GM10266 (cell line): ENCODE data around the gene NOLC1.

Experiments
- DNase-seq: peaks from one replicate; pipeline ENCODE4 v3.0.0; 2012; ENCODE audit errors: extremely low spot score
- CTCF ChIP-seq: IDR thresholded peaks from 2 replicates; pipeline ENCODE4 v1.5.1; 2012; ENCODE audit warnings: mild to moderate bottlenecking, low read depth; ENCODE audit not compliant: control insufficient read depth, insufficient read depth; ENCODE audit errors: missing control alignments

Gene NOLC1

GRCh38 chr10:102151774-102152544, at the start of gene NOLC1:
TSS of gene NOLC1 (plus strand) at chr10:102152389. CDS start at chr10:102152411, 22 bp downstream.
- DNase-seq: peak; percentile 94
- TF ChIP-seq CTCF: no peak

GRCh38 chr10:102102421-102102820, 49.8 kb upstream of the NOLC1 start:
- no peak for TF ChIP-seq CTCF
- DNase-seq: no peak

- TF ChIP-seq CTCF: no peak
- DNase-seq: no peak
These were observed 45.2 kb upstream of the NOLC1 start for GRCh38 chr10:102106998-102107397.

GRCh38 chr10:102109166-102110116, 42.7 kb upstream of the NOLC1 start:
- no peak for DNase-seq

GRCh38 chr10:102111276-102111675, 40.9 kb upstream of the NOLC1 start:
- TF ChIP-seq CTCF: no peak
- DNase-seq: no peak

More at GRCh38 chr10:102109166-102110116, 42.7 kb upstream of the NOLC1 start:
- no peak for TF ChIP-seq CTCF

GRCh38 chr10:102112210-102112817, 39.9 kb upstream of the NOLC1 start:
- peak; percentile 18 for TF ChIP-seq CTCF
- no peak for DNase-seq
